Activated CD8-positive, alpha-beta T cell treated with anti-CD3 and anti-CD28 coated beads for 36 hours (primary cell): ENCODE measurements around the gene TMEM40. TPM values are rescaled to one million over a fixed set of nuclear protein-coding genes. Genes with fewer than 3 reads are reported as not detected.

Source experiments
- ATAC-seq: fragments of 200-7000 bp; cut with Tn5 transposase; one replicate; pipeline ENCODE4 v1.10.0; 2021; ENCODE audit warnings: mild to moderate bottlenecking, moderate library complexity
- CTCF ChIA-PET: fragments of 350-600 bp; sonication (Branson Sonifier 250); formaldehyde crosslinking; loops from one replicate; lab custom pipeline; 2021; ENCODE audit warnings: antibody characterized with exemption; lab: Charles Lee
- POLR2A ChIA-PET: fragments of 350-600 bp; sonication (Branson Sonifier 250); formaldehyde crosslinking; loops from one replicate; lab custom pipeline; 2021; ENCODE audit warnings: antibody characterized with exemption; lab: Charles Lee
- DNase-seq: peaks from one replicate; pipeline ENCODE4 v3.0.0-alpha.2; 2020
- H3K27ac Mint-ChIP-seq: one replicate; pipeline ENCODE4 v1.8.0; 2021; ENCODE audit warnings: mild to moderate bottlenecking, mixed read lengths
- H3K27me3 Mint-ChIP-seq: one replicate; pipeline ENCODE4 v1.8.0; 2021; ENCODE audit warnings: mixed read lengths
- H3K36me3 Mint-ChIP-seq: one replicate; pipeline ENCODE4 v1.8.0; 2021; ENCODE audit warnings: low read depth, mixed read lengths
- H3K4me1 Mint-ChIP-seq: one replicate; pipeline ENCODE4 v1.8.0; 2021; ENCODE audit warnings: low read depth, mixed read lengths
- H3K4me3 Mint-ChIP-seq: one replicate; pipeline ENCODE4 v1.8.0; 2021; ENCODE audit warnings: mild to moderate bottlenecking, moderate library complexity, mixed read lengths
- H3K9me3 Mint-ChIP-seq: one replicate; pipeline ENCODE4 v1.8.0; 2021; ENCODE audit warnings: mixed read lengths
- CTCF ChIP-seq: fragments of 200-600 bp; IDR thresholded peaks from one replicate; pipeline ENCODE4 v1.8.0; 2022; ENCODE audit warnings: antibody characterized with exemption, mild to moderate bottlenecking
- intact Hi-C: fragments of 100-400 bp; cut with micrococcal nuclease; formaldehyde crosslinking; loops from one replicate; pipeline ENCODE4 v1.10.0; 2022
- total RNA-seq, 2 experiments: library from RNA; stranded (reverse); gene quantifications; one replicate each; pipeline ENCODE4 v1.2.3, GENCODE V29; 2021

Gene TMEM40
- total RNA-seq, 2 experiments from 2014 or later = not detected

- no peak for TF ChIP-seq CTCF
- POLR2A ChIA-PET = interaction anchor here (1.4 kb wide), 1 partner anchor 10 kb away, joined by 5 read pairs; the partner anchor contains the start of gene TMEM40
- Mint-ChIP-seq H3K4me3 (no peak overlapping the region), H3K27ac (no peak overlapping the region), H3K27me3 (no peaks in the 10 kb centered on the region), H3K4me1 (peaks cover 9% of the 10 kb centered on the region), H3K36me3 (no peaks in the 10 kb centered on the region), H3K9me3 (peaks cover 2% of the 10 kb centered on the region)
- CTCF ChIA-PET = interaction anchor here (0.6 to 2.5 kb wide), 2 partner anchors 41 to 1497 kb away, joined by 3 to 9 read pairs; partner anchors contain the start of gene ATG7
- DNase-seq = no peak
- no peak for ATAC-seq
- intact Hi-C loops = no loop called here
These were observed 9.8 kb upstream of the TMEM40 start for GRCh38 chr3:12768579-12769527.

GRCh38 chr3:12766541-12766940 is 7.5 kb upstream of the TMEM40 start:
- no peaks in the 10 kb centered on the region for H3K4me1 Mint-ChIP-seq
- no peak overlapping the region for H3K4me3 Mint-ChIP-seq
- ChIA-PET POLR2A (no interaction called here), CTCF (interaction anchor here (2.5 kb wide), 1 partner anchor 43 kb away, joined by 9 read pairs; no protein-coding TSS in a partner anchor)
- DNase-seq = no peak
- TF ChIP-seq CTCF = no peak
- no peaks in the 10 kb centered on the region for H3K9me3 Mint-ChIP-seq
- no peak for ATAC-seq
- no peaks in the 10 kb centered on the region for H3K27me3 Mint-ChIP-seq
- no peaks in the 10 kb centered on the region for H3K36me3 Mint-ChIP-seq
- intact Hi-C loops = no loop called here
- no peak overlapping the region for H3K27ac Mint-ChIP-seq

- DNase-seq = no peak
- no peak for ATAC-seq
- POLR2A ChIA-PET = interaction anchor here (0.6 kb wide), 1 partner anchor 36 kb away, joined by 3 read pairs; no protein-coding TSS in a partner anchor
- no peak for TF ChIP-seq CTCF
- Mint-ChIP-seq H3K27me3 (peaks cover 2% of the 10 kb centered on the region), H3K27ac (no peak overlapping the region), H3K4me3 (no peak overlapping the region), H3K4me1 (no peaks in the 10 kb centered on the region), H3K9me3 (no peaks in the 10 kb centered on the region), H3K36me3 (no peaks in the 10 kb centered on the region)
- intact Hi-C loops = no loop called here
- CTCF ChIA-PET = interaction anchor here (1.3 to 2.1 kb wide), 3 partner anchors 10 to 46 kb away, joined by 3 to 6 read pairs (median 5); no protein-coding TSS in a partner anchor
These were observed 5.2 kb upstream of the TMEM40 start for GRCh38 chr3:12764171-12764776.

DNA sequence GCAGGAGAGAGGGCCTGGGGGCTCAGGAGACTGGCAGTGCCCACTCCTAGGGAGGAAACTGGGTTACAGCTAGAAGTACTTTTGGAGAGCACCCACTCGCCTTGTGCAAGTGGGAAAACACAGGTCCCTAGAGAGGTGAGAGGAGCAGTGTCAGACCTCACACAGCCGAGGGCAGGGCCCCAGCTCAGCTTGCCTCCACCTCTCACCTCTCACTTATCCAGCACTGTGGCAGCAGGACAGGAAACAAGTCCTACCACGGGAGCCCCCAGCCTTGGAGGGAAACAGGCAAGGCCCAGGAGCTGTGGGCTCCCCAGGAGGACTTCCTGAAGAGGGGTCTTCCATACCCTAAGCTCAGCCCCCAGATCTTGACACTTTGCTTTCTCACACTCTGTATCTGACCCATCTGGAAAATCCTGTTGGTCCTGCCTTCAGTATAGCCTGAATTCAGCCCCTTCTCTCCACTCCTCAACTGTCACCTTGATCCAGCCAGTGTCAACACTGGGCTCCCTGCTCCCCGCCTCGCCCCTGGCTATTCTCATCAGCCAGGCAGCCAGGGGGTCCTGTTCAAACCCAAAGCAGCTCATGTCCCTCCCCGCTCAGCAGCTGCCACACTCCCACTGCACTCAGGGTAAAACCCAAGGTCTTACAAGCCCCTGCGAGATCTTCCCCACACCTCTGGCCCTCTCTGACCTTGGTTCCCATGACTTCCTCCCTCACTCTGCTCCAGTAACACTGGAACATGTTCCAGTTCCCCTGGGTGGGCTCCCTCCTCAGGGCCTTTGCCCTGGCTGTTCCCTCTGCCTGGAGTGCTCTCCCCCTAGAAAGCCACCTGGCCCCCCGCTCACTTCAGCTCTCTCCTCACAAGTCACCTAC is 870 bp upstream of the TMEM40 start:
- CTCF ChIA-PET = interaction anchor here (0.5 to 1.3 kb wide), 2 partner anchors 27 to 956 kb away, joined by 3 to 5 read pairs; no protein-coding TSS in a partner anchor

More for the DNA sequence above, 870 bp upstream of the TMEM40 start:
- Mint-ChIP-seq H3K4me3 (no peak overlapping the region), H3K27me3 (peaks cover 8% of the 10 kb centered on the region), H3K27ac (no peak overlapping the region), H3K4me1 (peaks cover 9% of the 10 kb centered on the region), H3K9me3 (no peaks in the 10 kb centered on the region), H3K36me3 (no peaks in the 10 kb centered on the region)
- POLR2A ChIA-PET = interaction anchor here (0.7 to 1.0 kb wide), 2 partner anchors 40 to 371 kb away, joined by 3 read pairs; no protein-coding TSS in a partner anchor
- TF ChIP-seq CTCF = no peak
- DNase-seq = no peak
- intact Hi-C loops = no loop called here
- ATAC-seq = no peak
